Natural killer cell treated with Interleukin-12 subunit alpha and Interleukin-12 subunit beta and Interleukin-15 and Interleukin-18, amount 100 ng/mL, for 72 hours (primary cell): ENCODE results near the gene TRAF3. TPM values are rescaled to one million over a fixed set of nuclear protein-coding genes. Genes with fewer than 3 reads are reported as not detected.
"Not testable (repeated sequence)": the region's sequence is repeated elsewhere in the genome, so short reads cannot be mapped to it uniquely, and the experiment has no call there.

Source experiments
- ATAC-seq, 2 donors: fragments of 150-1000 bp; cut with Tn5 transposase in 1 of 2; sonication (Bioruptor Pico), chemical (Tn5 transposase) in 1 of 2; 2 replicates each; pipeline ENCODE4 v1.10.0; 2021
- DNase-seq: peaks from one replicate; pipeline ENCODE4 v3.0.0; 2022; ENCODE audit warnings: low spot score
- H3K27ac Mint-ChIP-seq, 2 donors: 1 replicate in 1 of 2; 2 replicates in 1 of 2; pipeline ENCODE4 v1.8.0; 2022; ENCODE audit warnings: mixed read lengths in 2 of 2, mild to moderate bottlenecking in 1 of 2, moderate library complexity in 1 of 2
- H3K27me3 Mint-ChIP-seq, 2 donors: 1 replicate in 1 of 2; 2 replicates in 1 of 2; pipeline ENCODE4 v1.8.0; 2022; ENCODE audit warnings: mixed read lengths in 2 of 2
- H3K36me3 Mint-ChIP-seq: one replicate; pipeline ENCODE4 v1.8.0; 2022; ENCODE audit warnings: mixed read lengths
- H3K4me1 Mint-ChIP-seq, 2 donors: 1 replicate in 1 of 2; 2 replicates in 1 of 2; pipeline ENCODE4 v1.8.0; 2022; ENCODE audit warnings: low read depth in 2 of 2, mixed read lengths in 2 of 2, mild to moderate bottlenecking in 1 of 2
- H3K4me3 Mint-ChIP-seq: one replicate; pipeline ENCODE4 v1.8.0; 2022; ENCODE audit warnings: mixed read lengths
- H3K9me3 Mint-ChIP-seq: 2 replicates; pipeline ENCODE4 v1.8.0; 2022; ENCODE audit warnings: mixed read lengths
- total RNA-seq, 2 donors: library from RNA; stranded (reverse); gene quantifications; one replicate each; pipeline ENCODE4 v1.2.3, GENCODE V29; 2022

The TRAF3 gene
- total RNA-seq, 2 donors from 2014 or later, result 37.6 to 84.6 TPM

DNA sequence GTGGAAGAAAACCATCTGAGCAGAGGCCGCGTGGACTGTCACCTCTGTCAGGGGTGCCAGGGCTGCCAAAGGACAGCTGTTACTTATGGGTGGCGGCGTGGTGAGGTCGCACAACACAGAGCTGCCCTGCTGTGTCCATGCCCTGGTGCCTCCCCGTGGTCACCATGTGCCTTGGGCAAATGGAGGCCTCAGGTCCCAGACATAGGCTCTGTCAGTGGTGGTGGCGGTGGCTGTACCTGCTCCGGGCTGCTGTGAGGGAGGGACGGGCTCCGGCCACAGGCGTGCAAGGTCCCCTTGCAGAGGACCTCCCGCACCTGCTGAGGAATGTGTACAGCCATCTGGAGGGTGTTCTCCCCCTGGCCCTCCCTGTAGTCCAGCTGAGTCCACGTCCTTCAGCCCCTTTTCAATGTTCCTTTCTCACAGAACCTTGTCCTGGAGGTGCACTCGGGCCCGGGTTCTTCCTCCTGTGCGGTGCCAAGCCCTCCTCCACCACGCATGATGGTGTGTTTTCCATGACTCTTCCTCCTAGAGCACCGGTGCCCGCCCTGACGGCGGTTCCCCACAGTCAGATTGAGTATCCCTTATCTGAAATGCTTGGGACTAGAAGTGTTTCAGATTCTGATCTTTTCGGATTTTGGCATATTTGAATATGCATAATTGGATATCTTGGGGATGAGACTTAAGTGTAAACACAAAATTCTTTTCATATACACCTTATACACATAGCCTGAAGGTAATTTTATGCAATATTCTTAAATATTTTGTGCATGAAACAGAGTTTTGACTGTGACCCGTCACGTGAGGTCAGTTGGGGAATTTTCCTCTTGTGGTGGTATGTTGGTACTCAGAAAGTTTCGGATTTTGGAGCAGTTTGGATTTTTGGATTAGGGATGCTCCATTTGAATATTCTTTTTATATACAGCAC lies 49.8 kb downstream of the TRAF3 start:
- no peak overlapping the region for H3K4me3 Mint-ChIP-seq
- peaks cover 21 to 35% of the 10 kb centered on the region in 2 donors for H3K4me1 Mint-ChIP-seq
- no peak overlapping the region for H3K27ac Mint-ChIP-seq
- H3K27me3 Mint-ChIP-seq, result no peaks in the 10 kb centered on the region
- H3K36me3 Mint-ChIP-seq, result no peaks in the 10 kb centered on the region
- ATAC-seq (peak in 1 of 2 donors; percentile 53), DNase-seq (no peak)
- no peaks in the 10 kb centered on the region for H3K9me3 Mint-ChIP-seq

DNA sequence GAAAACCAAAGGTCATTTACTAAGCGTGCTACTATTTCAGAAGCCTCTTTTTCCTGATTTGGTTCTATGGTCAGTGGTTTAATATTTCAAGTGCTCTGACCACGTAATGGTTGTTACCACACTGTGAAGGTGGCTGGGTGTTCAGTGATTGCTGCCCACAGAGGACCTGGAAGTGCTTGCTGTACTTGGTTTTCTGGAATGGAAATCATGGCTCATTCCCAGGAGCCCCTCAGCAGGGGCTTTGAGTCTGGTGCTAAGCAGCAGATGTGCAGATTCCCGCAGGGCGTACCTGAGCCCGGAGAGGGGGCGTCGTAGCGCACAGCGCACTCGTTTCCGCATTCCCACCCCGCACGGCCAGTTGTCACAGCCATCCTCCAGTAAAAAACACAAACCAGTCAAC lies 50.5 kb downstream of the TRAF3 start:
- H3K4me3 Mint-ChIP-seq, result no peak overlapping the region
- no peak overlapping the region for H3K27ac Mint-ChIP-seq
- no peaks in the 10 kb centered on the region for H3K27me3 Mint-ChIP-seq
- ATAC-seq (no peak), DNase-seq (no peak)
- no peaks in the 10 kb centered on the region for H3K9me3 Mint-ChIP-seq
- no peaks in the 10 kb centered on the region for H3K36me3 Mint-ChIP-seq
- peaks cover 18 to 32% of the 10 kb centered on the region in 2 donors for H3K4me1 Mint-ChIP-seq

DNA sequence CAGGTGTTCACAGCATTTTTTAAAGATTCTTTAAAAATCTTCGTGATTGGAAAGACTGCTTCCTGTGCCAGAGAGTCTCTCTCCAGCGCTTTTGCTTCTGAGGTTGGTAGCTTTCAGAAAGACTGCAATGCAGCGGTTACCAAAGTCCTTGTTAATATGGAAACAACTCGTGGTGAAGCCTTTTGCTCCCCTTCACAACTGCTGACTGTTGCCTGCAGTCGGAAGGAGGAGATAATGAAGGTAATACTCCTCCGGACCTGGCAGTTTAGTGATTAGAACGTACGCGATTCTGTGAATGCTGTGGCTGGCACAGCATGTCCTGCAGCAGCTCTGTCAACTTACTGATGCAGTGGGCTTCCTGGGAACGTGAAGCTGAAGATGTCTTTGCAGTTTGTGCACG lies 50.9 kb downstream of the TRAF3 start:
- DNase-seq (no peak), ATAC-seq (no peak)
- Mint-ChIP-seq H3K9me3 (no peaks in the 10 kb centered on the region), H3K27me3 (no peaks in the 10 kb centered on the region), H3K36me3 (peaks cover 4% of the 10 kb centered on the region), H3K4me1 (peaks cover 13 to 28% of the 10 kb centered on the region in 2 donors), H3K27ac (peak overlapping the region in 1 of 2 donors; percentile 27), H3K4me3 (no peak overlapping the region)

GRCh38 chr14:102829016-102829548 lies 51.8 kb downstream of the TRAF3 start:
- Mint-ChIP-seq H3K4me3 (no peak overlapping the region), H3K27me3 (no peaks in the 10 kb centered on the region), H3K4me1 (peaks cover 13 to 28% of the 10 kb centered on the region in 2 donors), H3K36me3 (peaks cover 6% of the 10 kb centered on the region), H3K27ac (peak overlapping the region in 1 of 2 donors; percentile 27), H3K9me3 (no peaks in the 10 kb centered on the region)
- DNase-seq, result no peak
- no peak for ATAC-seq

GRCh38 chr14:102830474-102831045 lies 53.3 kb downstream of the TRAF3 start:
- Mint-ChIP-seq H3K4me3 (no peak overlapping the region), H3K36me3 (peaks cover 11% of the 10 kb centered on the region), H3K27ac (peak overlapping the region in 1 of 2 donors; percentile 60), H3K4me1 (peaks cover 14 to 30% of the 10 kb centered on the region in 2 donors), H3K9me3 (no peaks in the 10 kb centered on the region), H3K27me3 (no peaks in the 10 kb centered on the region)
- no peak for DNase-seq
- no peak for ATAC-seq

DNA sequence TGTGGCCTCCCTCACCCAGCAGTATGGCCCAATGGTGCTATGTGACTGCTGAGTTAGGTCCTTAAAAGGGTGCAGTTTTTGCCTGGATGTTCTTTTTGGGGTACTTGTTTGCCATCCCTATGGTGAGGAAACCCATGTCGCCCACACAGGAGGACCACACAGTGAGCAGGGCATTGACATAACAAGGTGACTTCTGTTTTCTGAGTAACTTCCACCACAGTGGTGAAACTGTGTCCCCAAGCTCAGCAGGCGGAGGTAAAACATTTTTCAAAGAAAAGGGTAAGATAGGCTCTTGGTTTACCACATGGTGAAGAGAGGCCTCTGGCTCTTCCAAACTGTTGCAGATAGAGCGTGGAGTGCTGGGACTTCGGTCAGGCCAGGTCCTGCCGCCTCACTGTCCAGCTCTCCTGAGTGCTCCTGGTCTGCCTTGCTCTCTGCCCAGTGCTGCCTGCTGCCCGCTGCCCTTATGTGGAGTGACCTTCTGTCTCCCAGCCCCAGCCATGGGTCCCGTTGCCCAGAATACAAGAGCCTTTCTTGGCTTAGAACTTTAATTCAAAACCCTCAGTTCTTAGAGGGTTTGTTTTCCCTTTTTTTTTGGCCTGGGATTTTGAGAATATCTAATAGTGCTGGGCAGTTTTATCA lies 54.0 kb downstream of the TRAF3 start:
- Mint-ChIP-seq H3K4me3 (no peak overlapping the region), H3K27me3 (no peaks in the 10 kb centered on the region), H3K9me3 (no peaks in the 10 kb centered on the region), H3K27ac (peak overlapping the region in 1 of 2 donors; percentile 16), H3K36me3 (peaks cover 11% of the 10 kb centered on the region), H3K4me1 (peaks cover 7 to 24% of the 10 kb centered on the region in 2 donors)
- DNase-seq, result no peak
- ATAC-seq, result no peak

GRCh38 chr14:102833341-102833740 lies 56.1 kb downstream of the TRAF3 start:
- H3K9me3 Mint-ChIP-seq, result no peaks in the 10 kb centered on the region
- no peaks in the 10 kb centered on the region for H3K27me3 Mint-ChIP-seq
- ATAC-seq, result no peak

DNA sequence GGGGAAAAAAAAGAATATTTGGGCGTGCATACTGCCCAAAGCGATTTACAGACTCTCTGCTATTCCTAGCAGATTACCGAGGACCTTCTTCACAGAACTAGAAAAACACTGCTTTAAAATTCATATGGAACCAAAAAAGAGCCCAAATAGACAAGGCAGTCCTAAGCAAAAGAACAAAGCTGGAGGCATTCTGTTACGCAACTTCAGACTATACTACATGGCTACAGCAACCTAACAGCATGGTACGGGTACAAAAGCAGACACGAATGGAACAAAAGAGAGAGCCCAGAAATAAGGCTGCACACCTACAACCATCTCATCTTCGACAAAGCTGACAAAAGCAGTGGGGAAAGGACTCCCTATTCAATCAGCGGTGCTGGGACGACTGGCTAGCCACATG lies 56.7 kb downstream of the TRAF3 start:
- H3K4me3 Mint-ChIP-seq, result no peak overlapping the region
- no peaks in the 10 kb centered on the region for H3K9me3 Mint-ChIP-seq
- peaks cover 11% of the 10 kb centered on the region for H3K36me3 Mint-ChIP-seq
- peaks cover 7 to 11% of the 10 kb centered on the region in 2 donors for H3K4me1 Mint-ChIP-seq
- ATAC-seq (no peak), DNase-seq (no peak)
- H3K27ac Mint-ChIP-seq, result no peak overlapping the region
- no peaks in the 10 kb centered on the region for H3K27me3 Mint-ChIP-seq

More at GRCh38 chr14:102833341-102833740, 56.1 kb downstream of the TRAF3 start:
- Mint-ChIP-seq H3K4me1 (peaks cover 7 to 15% of the 10 kb centered on the region in 2 donors), H3K36me3 (peaks cover 11% of the 10 kb centered on the region), H3K4me3 (no peak overlapping the region), H3K27ac (no peak overlapping the region)
- DNase-seq, result no peak

GRCh38 chr14:102835959-102836358 lies 58.7 kb downstream of the TRAF3 start:
- Mint-ChIP-seq H3K9me3 (no peaks in the 10 kb centered on the region), H3K27me3 (no peaks in the 10 kb centered on the region), H3K27ac (no peak overlapping the region), H3K4me1 (peaks cover 4% of the 10 kb centered on the region in 2 donors), H3K36me3 (peaks cover 11% of the 10 kb centered on the region), H3K4me3 (no peak overlapping the region)
- ATAC-seq (no peak), DNase-seq (no peak)

GRCh38 chr14:102837120-102837519 lies 59.9 kb downstream of the TRAF3 start:
- H3K36me3 Mint-ChIP-seq, result peaks cover 11% of the 10 kb centered on the region
- not testable (repeated sequence) for ATAC-seq, H3K4me1 Mint-ChIP-seq, DNase-seq, H3K27me3 Mint-ChIP-seq, H3K4me3 Mint-ChIP-seq, H3K9me3 Mint-ChIP-seq
- peak overlapping the region in 1 of 2 donors; percentile 6 for H3K27ac Mint-ChIP-seq

DNA sequence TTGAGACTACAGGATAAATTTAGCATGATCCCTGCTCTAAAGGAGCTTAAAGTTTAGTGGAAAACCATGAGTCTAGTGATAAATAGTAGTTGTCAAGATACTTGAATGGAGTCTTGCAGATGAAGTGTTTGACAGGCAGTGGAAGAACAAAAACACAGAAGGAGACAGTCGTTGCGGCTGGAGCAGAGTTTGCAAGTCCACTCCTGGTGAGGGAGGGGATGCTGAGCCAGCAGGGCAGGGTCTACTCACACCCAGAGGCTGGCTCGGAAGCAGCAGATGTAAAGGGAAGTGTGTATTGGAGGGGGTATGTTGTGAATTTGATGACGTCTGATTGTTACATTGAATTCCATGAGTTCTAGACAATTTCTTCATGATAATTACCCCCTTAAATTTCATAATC lies 61.3 kb downstream of the TRAF3 start:
- no peak for DNase-seq
- Mint-ChIP-seq H3K36me3 (peaks cover 6% of the 10 kb centered on the region), H3K4me1 (peaks cover 4% of the 10 kb centered on the region in 2 donors), H3K9me3 (no peaks in the 10 kb centered on the region), H3K4me3 (no peak overlapping the region), H3K27me3 (no peaks in the 10 kb centered on the region), H3K27ac (no peak overlapping the region)
- ATAC-seq, result no peak

GRCh38 chr14:102840115-102840514 lies 62.9 kb downstream of the TRAF3 start:
- ATAC-seq (no peak), DNase-seq (no peak)
- Mint-ChIP-seq H3K4me3 (no peak overlapping the region), H3K36me3 (no peaks in the 10 kb centered on the region), H3K4me1 (peaks cover 0 to 2% of the 10 kb centered on the region in 2 donors), H3K9me3 (no peaks in the 10 kb centered on the region), H3K27me3 (no peaks in the 10 kb centered on the region), H3K27ac (no peak overlapping the region)

DNA sequence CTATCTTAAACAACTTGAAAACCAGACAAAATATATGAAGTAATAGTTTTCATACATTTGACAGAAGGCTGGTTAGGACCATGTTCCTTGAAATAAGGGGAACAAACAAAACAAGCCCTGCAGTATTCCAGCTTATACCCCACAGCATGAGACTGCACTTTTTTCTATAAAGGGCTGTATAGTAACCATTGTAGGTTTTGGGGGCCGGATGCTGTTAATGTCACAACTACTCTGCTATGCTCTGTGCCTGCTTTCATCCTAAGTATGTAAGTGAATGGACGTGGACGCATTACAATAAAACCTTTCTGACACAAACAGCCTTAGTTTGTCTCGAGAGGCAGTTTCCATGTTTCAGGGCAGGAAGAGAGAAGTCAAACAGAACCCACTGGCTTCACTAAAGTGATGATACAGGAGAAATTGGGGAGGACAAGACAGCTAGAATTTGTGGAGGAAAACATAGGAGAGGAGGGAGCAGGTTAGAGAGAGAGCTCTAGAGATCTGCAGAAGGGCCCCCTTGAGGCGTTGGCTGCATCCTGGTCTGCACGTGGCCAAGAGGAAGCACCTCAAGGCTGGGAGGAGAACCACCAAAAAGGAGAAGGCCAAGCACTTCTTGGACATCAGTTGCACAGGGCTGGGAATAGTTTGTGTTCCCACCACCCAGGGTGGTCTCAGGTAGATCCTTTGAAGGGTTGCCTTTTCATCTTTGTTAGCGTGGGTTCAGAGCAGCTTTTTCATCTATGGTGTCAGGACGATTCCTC lies 63.7 kb downstream of the TRAF3 start:
- Mint-ChIP-seq H3K4me1 (peaks cover 0 to 2% of the 10 kb centered on the region in 2 donors), H3K9me3 (no peaks in the 10 kb centered on the region), H3K36me3 (no peaks in the 10 kb centered on the region), H3K4me3 (no peak overlapping the region), H3K27ac (no peak overlapping the region), H3K27me3 (no peaks in the 10 kb centered on the region)
- ATAC-seq, result no peak
- DNase-seq, result no peak
